DMS53 (cell line): ENCODE data around the gene EBI3.
"Not testable (repeated sequence)": the region's sequence is repeated elsewhere in the genome, so short reads cannot be mapped to it uniquely, and the experiment has no call there.

Experiments used
- DNase-seq: peaks from one replicate; lab custom pipeline; 2025; lab: John Stamatoyannopoulos, UW

EBI3 gene

GRCh38 chr19:4234862-4235201 is 5.5 kb downstream of the EBI3 start:
- no peak for DNase-seq

GRCh38 chr19:4237510-4237909 is 8.2 kb downstream of the EBI3 start:
- not testable (repeated sequence) for DNase-seq

- DNase-seq = no peak
Measured at GRCh38 chr19:4238831-4239230, 9.5 kb downstream of the EBI3 start.

GRCh38 chr19:4241824-4242430 is 12.6 kb downstream of the EBI3 start:
- DNase-seq = no peak

- DNase-seq = not testable (repeated sequence)
Measured at GRCh38 chr19:4245938-4246337, 16.6 kb downstream of the EBI3 start.

GRCh38 chr19:4246767-4247593 is 17.7 kb downstream of the EBI3 start, which contains the start of gene YJU2:
TSS of gene YJU2 (plus strand) at chr19:4247080. CDS start at chr19:4247147, 67 bp downstream.
- peak; percentile 99 for DNase-seq

- no peak for DNase-seq
Measured at GRCh38 chr19:4256563-4256962, 27.2 kb downstream of the EBI3 start.

GRCh38 chr19:4257025-4257424 is 27.7 kb downstream of the EBI3 start:
- no peak for DNase-seq

GRCh38 chr19:4258181-4258580 is 28.9 kb downstream of the EBI3 start:
- no peak for DNase-seq

GRCh38 chr19:4260613-4261191 is 31.4 kb downstream of the EBI3 start:
- DNase-seq = no peak

GRCh38 chr19:4264812-4265211 is 35.5 kb downstream of the EBI3 start:
- no peak for DNase-seq

- no peak for DNase-seq
Measured at GRCh38 chr19:4266253-4267000, 37.1 kb downstream of the EBI3 start.

GRCh38 chr19:4267101-4267900 is 38.0 kb downstream of the EBI3 start:
- peak; percentile 62 for DNase-seq

GRCh38 chr19:4267901-4268815 is 38.8 kb downstream of the EBI3 start:
- no peak for DNase-seq

- no peak for DNase-seq
Measured at GRCh38 chr19:4268816-4269430, 39.6 kb downstream of the EBI3 start.

- no peak for DNase-seq
Measured at GRCh38 chr19:4272894-4273293, 43.6 kb downstream of the EBI3 start.

- DNase-seq = not testable (repeated sequence)
Measured at GRCh38 chr19:4274321-4274686, 45.0 kb downstream of the EBI3 start.

GRCh38 chr19:4277191-4277696 is 47.9 kb downstream of the EBI3 start:
- DNase-seq = peak; percentile 20

GRCh38 chr19:4278010-4278409 is 48.7 kb downstream of the EBI3 start:
- DNase-seq = no peak
